Measurements from ENCODE around the gene PCNX2. TPM values are rescaled to one million over a fixed set of nuclear protein-coding genes. Genes with fewer than 3 reads are reported as not detected.

PCNX2 gene
- total RNA-seq, 4 donors from 2014 or later: 5.9 to 21.7 (median 10.3) TPM

DNA sequence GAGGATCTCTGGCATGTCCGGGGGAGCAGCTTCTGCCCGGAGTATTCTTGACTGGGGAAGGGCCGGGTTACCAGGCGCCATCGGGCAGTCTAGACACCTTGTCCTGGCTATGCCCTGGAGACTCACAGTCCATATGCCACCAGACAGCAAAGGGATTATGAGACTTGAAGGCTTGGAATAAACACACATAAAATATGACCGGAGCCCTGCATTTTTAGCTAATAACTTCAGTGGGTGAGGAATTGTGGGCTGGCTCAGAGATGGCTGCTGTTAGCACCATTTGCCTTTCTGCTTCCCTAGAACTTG lies 329.7 kb downstream of the PCNX2 start:
- no peaks in the 10 kb centered on the region for H3K9me3 ChIP-seq
- H3K27me3 ChIP-seq: no peaks in the 10 kb centered on the region
- H3K27ac ChIP-seq: peak overlapping the region in 3 of 4 donors; percentile 25 to 48 (median 44)
- peaks cover 3 to 31% of the 10 kb centered on the region in 2 donors for H3K36me3 ChIP-seq
- no peak overlapping the region for H3K4me3 ChIP-seq
- peaks cover 7 to 32% (median 10%) of the 10 kb centered on the region in 3 donors for H3K4me1 ChIP-seq
- TF ChIP-seq POLR2A (IDR thresholded peaks at IDR 0.05) (no peak), POLR2AphosphoS5 (IDR thresholded peaks at IDR 0.05) (peak; percentile 52), EP300 (IDR thresholded peaks at IDR 0.05) (no peak)
- TF ChIP-seq, protein P1, sequence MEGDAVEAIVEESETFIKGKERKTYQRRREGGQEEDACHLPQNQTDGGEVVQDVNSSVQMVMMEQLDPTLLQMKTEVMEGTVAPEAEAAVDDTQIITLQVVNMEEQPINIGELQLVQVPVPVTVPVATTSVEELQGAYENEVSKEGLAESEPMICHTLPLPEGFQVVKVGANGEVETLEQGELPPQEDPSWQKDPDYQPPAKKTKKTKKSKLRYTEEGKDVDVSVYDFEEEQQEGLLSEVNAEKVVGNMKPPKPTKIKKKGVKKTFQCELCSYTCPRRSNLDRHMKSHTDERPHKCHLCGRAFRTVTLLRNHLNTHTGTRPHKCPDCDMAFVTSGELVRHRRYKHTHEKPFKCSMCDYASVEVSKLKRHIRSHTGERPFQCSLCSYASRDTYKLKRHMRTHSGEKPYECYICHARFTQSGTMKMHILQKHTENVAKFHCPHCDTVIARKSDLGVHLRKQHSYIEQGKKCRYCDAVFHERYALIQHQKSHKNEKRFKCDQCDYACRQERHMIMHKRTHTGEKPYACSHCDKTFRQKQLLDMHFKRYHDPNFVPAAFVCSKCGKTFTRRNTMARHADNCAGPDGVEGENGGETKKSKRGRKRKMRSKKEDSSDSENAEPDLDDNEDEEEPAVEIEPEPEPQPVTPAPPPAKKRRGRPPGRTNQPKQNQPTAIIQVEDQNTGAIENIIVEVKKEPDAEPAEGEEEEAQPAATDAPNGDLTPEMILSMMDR (IDR thresholded peaks at IDR 0.05): no peak
- WGBS, 2 donors (ENCODE audit: low coverage in 1 of 2): 29 to 80% methylated on average over 1 of the region's 6 CpGs
- no peak for ATAC-seq

DNA sequence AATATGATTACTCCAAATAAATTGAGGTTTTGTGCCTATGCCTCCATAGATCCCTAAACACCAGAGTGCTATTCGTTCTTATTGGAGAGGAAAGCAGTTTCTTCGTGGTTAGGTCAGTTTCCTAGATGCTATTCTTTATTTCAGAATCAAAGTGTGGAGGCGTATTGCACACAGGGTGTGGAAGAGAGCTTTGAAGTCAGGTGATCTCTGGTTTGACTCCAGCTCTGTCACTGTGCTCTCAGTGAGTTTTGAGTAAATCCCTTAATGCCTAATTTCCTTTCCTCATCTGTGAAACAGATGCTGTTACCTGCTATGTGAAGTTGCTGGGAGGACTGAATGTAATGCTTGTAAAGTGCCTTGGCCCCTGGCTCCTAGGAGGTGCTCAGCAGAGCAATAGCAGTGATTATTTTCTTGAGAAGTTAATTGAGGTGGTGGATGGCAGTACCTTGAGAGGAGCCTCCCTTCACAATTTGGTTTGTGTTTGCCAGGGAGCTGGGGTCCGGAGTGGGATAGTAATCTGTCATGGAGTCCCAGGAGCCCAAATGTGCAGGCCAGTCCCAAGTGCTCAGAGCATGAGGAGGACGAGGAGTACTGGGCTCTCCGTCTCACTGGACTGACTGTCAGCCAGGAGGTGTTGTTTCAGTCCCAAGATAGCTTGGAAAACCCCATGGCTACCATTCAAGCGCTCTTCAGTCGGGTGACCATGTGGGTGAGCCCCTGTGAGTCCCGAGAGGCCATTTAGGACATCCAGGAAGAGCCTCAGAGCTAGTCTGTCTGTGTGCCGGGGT lies 330.2 kb downstream of the PCNX2 start:
- Histone ChIP-seq H3K27ac (peak overlapping the region in 3 of 4 donors; percentile 25 to 48 (median 44)), H3K4me3 (no peak overlapping the region)
- ATAC-seq: no peak

DNA sequence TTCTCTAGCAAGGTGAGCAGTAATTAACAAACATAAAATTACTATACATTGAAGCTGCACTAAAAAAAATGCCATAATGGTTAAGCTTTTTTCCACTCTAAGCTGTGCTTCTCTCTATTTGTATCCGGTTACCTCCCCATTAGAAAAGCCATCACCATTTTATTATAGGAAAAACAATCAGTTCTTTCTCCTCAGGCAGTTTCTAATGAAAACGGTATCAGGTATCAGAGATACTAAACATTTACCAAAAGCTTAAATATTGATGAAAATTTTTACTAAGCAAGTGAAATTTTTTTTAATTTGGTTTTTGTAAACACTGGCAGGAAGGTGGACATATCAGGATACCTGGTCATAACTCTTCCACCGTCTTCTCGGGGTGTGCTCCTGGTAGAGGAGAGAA lies 330.9 kb downstream of the PCNX2 start:
- no peak for TF ChIP-seq POLR2A (IDR thresholded peaks at IDR 0.05)
- TF ChIP-seq EP300 (IDR thresholded peaks at IDR 0.05): no peak
- no peak for TF ChIP-seq POLR2AphosphoS5 (IDR thresholded peaks at IDR 0.05)
- TF ChIP-seq, protein P1 (IDR thresholded peaks at IDR 0.05): no peak
- WGBS, 2 donors (ENCODE audit: low coverage in 1 of 2): 93% methylated on average over 4 of the region's 4 CpGs
- Histone ChIP-seq H3K27me3 (no peaks in the 10 kb centered on the region), H3K9me3 (no peaks in the 10 kb centered on the region), H3K4me1 (peaks cover 7 to 32% (median 10%) of the 10 kb centered on the region in 3 donors), H3K4me3 (no peak overlapping the region), H3K27ac (no peak overlapping the region), H3K36me3 (peaks cover 0 to 27% of the 10 kb centered on the region in 2 donors)
- ATAC-seq: no peak

More for the DNA sequence above, 330.2 kb downstream of the PCNX2 start:
- Histone ChIP-seq H3K27me3 (no peaks in the 10 kb centered on the region), H3K9me3 (no peaks in the 10 kb centered on the region), H3K4me1 (peaks cover 7 to 32% (median 10%) of the 10 kb centered on the region in 3 donors), H3K36me3 (peaks cover 0 to 27% of the 10 kb centered on the region in 2 donors)
- 90 to 98% methylated on average over 3 of the region's 10 CpGs for WGBS, 2 donors (ENCODE audit: low coverage in 1 of 2)
- TF ChIP-seq POLR2A (IDR thresholded peaks at IDR 0.05) (no peak), POLR2AphosphoS5 (IDR thresholded peaks at IDR 0.05) (no peak), EP300 (IDR thresholded peaks at IDR 0.05) (no peak)
- TF ChIP-seq, protein P1 (IDR thresholded peaks at IDR 0.05): no peak

DNA sequence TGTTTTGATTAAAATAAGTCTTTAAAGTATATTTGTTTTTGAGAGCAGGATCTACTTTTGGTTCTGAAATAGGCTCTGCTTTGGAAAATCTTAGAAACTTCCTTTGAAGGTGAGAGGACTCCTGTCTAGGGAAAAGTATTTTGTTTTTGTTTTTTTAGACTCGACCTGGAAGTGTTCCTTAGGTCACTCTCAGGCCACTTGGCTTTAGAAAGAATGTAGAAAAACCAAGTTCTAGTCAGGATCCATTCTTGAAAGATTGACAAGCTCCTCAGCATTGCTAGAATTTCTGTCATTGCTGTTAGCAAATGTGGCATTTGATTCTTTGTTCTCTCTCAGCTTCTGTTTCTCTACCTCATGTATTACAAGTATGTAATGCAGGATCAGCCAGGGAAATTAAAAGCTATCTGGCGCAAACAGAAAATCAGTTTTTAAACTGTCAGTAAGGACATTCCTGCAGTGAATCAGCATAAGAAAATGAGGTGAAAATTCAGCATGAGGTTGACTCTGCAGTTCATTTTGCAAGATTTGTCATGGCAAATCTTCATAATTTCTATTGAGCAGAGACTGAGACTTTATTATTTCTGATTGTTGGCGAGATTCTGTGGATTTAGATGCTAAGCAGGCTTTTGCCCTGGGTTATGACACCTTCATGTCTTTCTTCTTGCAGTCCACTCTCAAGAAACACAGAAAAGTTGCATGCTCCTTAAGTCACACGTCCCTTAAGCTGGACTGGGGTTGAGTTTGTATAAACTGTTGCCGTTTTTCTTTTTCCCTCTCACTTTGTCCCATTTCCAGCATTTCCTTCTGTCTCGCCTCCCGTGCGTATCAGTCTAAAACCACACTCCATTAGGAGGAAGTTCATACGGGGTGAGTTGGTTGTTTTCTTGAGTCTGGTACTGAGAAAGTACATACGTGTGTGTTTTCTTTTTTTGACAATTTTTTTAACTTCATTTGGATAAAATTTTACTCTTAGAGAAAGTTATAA lies 332.5 kb downstream of the PCNX2 start:
- ATAC-seq: peak; percentile 62
- Histone ChIP-seq H3K27ac (peak overlapping the region in 3 of 4 donors; percentile 52 to 57 (median 56)), H3K27me3 (no peaks in the 10 kb centered on the region), H3K4me3 (no peak overlapping the region), H3K36me3 (peaks cover 0 to 29% of the 10 kb centered on the region in 2 donors), H3K4me1 (peaks cover 7 to 29% (median 10%) of the 10 kb centered on the region in 3 donors), H3K9me3 (peaks cover 0 to 9% (median 0%) of the 10 kb centered on the region in 3 donors)
- 38% methylated on average over 10 of the region's 10 CpGs for WGBS, 2 donors (ENCODE audit: low coverage in 1 of 2)
- TF ChIP-seq POLR2AphosphoS5 (IDR thresholded peaks at IDR 0.05): peak; percentile 58
- TF ChIP-seq EP300 (IDR thresholded peaks at IDR 0.05): no peak

DNA sequence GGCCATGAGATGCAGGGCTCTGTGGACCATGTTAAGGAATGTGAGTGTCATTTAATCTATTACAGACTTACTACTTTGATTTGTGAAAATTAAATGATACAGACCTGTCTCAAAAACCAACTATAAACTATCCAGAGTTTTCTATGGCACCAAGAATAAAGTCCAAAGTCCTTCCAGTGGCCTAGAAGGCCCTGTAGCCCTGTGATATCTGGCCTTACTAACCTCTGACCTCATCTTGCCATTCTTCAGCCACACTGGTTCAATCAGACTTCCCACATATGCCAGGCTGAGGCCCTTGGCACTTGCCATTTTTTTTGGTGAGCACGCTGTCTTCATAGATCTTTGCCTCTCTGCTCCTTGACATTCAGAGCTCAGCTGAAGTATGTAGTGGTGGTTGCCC lies 337.5 kb downstream of the PCNX2 start:
- TF ChIP-seq POLR2AphosphoS5 (IDR thresholded peaks at IDR 0.05) (no peak), POLR2A (IDR thresholded peaks at IDR 0.05) (no peak), EP300 (IDR thresholded peaks at IDR 0.05) (no peak)
- TF ChIP-seq, protein P1 (IDR thresholded peaks at IDR 0.05): no peak
- Histone ChIP-seq H3K36me3 (peaks cover 5 to 50% of the 10 kb centered on the region in 2 donors), H3K27ac (no peak overlapping the region), H3K4me3 (no peak overlapping the region), H3K9me3 (peaks cover 0 to 14% (median 0%) of the 10 kb centered on the region in 3 donors), H3K27me3 (no peaks in the 10 kb centered on the region), H3K4me1 (peaks cover 5 to 13% (median 6%) of the 10 kb centered on the region in 3 donors)
- ATAC-seq: no peak
- 100% methylated on average over 1 of the region's 1 CpG for WGBS, 2 donors (ENCODE audit: low coverage in 1 of 2)
